Heart right ventricle (tissue), 16 donors: Measurements from ENCODE around the gene CPXM2. TPM values are rescaled to one million over a fixed set of nuclear protein-coding genes. Genes with fewer than 3 reads are reported as not detected.

Experiments used
- ATAC-seq, 8 donors: fragments of 200-7000 bp; cut with Tn5 transposase; one replicate each; pipeline ENCODE4 v1.9.1; 2020; ENCODE audit warnings: mild to moderate bottlenecking in 8 of 8, moderate library complexity in 8 of 8, moderate number of reproducible peaks in 1 of 8
- DNase-seq, 2 donors: peaks; one replicate each; pipeline ENCODE4 v3.0.0-alpha.2; 2020
- H3K27ac ChIP-seq, 10 donors: fragments of 200-600 bp; sonication (generic) in 2 of 10; one replicate each; pipeline versions ENCODE4 v1.5.0 to v1.8.0; 2020 to 2022; ENCODE audit warnings: mild to moderate bottlenecking in 3 of 10
- H3K27me3 ChIP-seq, 7 donors: fragments of 200-600 bp; one replicate each; pipeline ENCODE4 v1.8.0; 2021 to 2022; ENCODE audit warnings: mild to moderate bottlenecking in 2 of 7
- H3K36me3 ChIP-seq, 9 donors: fragments of 200-600 bp; sonication (generic) in 1 of 9; one replicate each; pipeline versions ENCODE4 v1.5.0 to v1.8.0; 2020 to 2022; ENCODE audit warnings: mild to moderate bottlenecking in 2 of 9
- H3K4me1 ChIP-seq, 9 donors: fragments of 200-600 bp; sonication (generic) in 1 of 9; one replicate each; pipeline versions ENCODE4 v1.5.0 to v1.8.0; 2020 to 2022; ENCODE audit warnings: mild to moderate bottlenecking in 4 of 9
- H3K4me3 ChIP-seq, 10 donors: fragments of 200-600 bp; sonication (generic) in 2 of 10; one replicate each; pipeline versions ENCODE4 v1.5.0 to v1.8.0; 2020 to 2022; ENCODE audit warnings: mild to moderate bottlenecking in 7 of 10, moderate library complexity in 2 of 10
- H3K9me3 ChIP-seq, 11 donors: fragments of 200-600 bp in 10 of 11; sonication (generic) in 2 of 11; one replicate each; pipeline versions ENCODE4 v1.5.0 to v1.8.0; 2013 to 2022; ENCODE audit warnings: mild to moderate bottlenecking in 2 of 11, control low read depth in 1 of 11, moderate library complexity in 1 of 11
- CTCF ChIP-seq, 9 donors: fragments of 200-600 bp; sonication (generic) in 2 of 9; IDR thresholded peaks; one replicate each; pipeline versions ENCODE4 v1.5.0 to v1.8.0; 2021 to 2022; ENCODE audit warnings: antibody characterized with exemption in 9 of 9, mild to moderate bottlenecking in 5 of 9, moderate library complexity in 1 of 9
- WGBS, 2 donors: extraction: QIAGEN DNeasy Blood & Tissue Kit; methylation state at CpG; one replicate each; pipeline ENCODE4 v1.1.7; 2013; ENCODE audit warnings: inconsistent platforms in 1 of 2; 5-methylcytosine and 5-hydroxymethylcytosine counted together
- intact Hi-C, 10 donors: fragments of 100-400 bp; cut with DNase I; formaldehyde crosslinking; loops; one replicate each; pipeline versions ENCODE4 v1.11.1 to v1.14.2; 2022
- polyA plus RNA-seq, 2 donors: library from polyadenylated mRNA; stranded (reverse); fragments of 200-250 nt; gene quantifications; one replicate each; pipeline ENCODE4 v1.2.3, GENCODE V29; 2013
- total RNA-seq, 10 donors: library from RNA; stranded (reverse); fragmentation: NEBNext Ultra II Directional in 3 of 10; extraction: Animal tissue kit (Norgen Biotek cat#: 25700) in 3 of 10; gene quantifications; one replicate each; pipeline versions ENCODE4 v1.2.1 to v1.2.4, GENCODE V29; 2021 to 2023
- donor health status: Arrhythmogenic right ventricular cardiomyopathy.
- donor health status: ischemic (EF 13 %, LVEDD 7.1; RV severe dilation, severe dysfunction).
- donor health status: healthy with polysubstance abuse.
- donor health status: DM: no; HTN: yes; CAD: no.
- donor health status: DM: no; HTN: no; CAD: no.
- donor health status: ischemic (EF 25% LVEDD 6.9; RV normal size, moderate dysfunction).
- donor health status: ischemic (EF 25% LVEDD 5.7; RV mildly dilated, moderate dysfunction).
- donor health status: healthy.
- donor health status: DM: yes; HTN: yes; CAD: no.
- donor health status: Ischemic cardiomyopathy.
- donor health status: ischemic (EF 35%, LVEDD 5.7; RV mildly dilated, moderate dysfunction).
- donor health status: nonischemic (EF 11% LVEDD 7.7; RV severe dilation, severe dysfunction).
- donor health status: DM: yes; HTN: yes; CAD: no.
- donor health status: PGD.
- donor health status: ischemic (EF 29% LVEDD 5.4; RV normal size, mild dysfunction).
- donor health status: nonischemic (EF 23%, LVEDD 6.1; RV moderate dilation, normal function).

CPXM2 gene
- total and polyA plus RNA-seq, 12 donors = 2.0 to 9.8 (median 3.8) TPM

GRCh38 chr10:123859653-123860050, 32.0 kb downstream of the CPXM2 start:
- DNase-seq (no peak), ATAC-seq (no peak)
- WGBS, 2 donors = 81 to 83% methylated on average over 10 of the region's 10 CpGs
- Histone ChIP-seq H3K27me3 (peaks cover 0 to 7% (median 0%) of the 10 kb centered on the region in 7 donors), H3K9me3 (no peaks in the 10 kb centered on the region), H3K36me3 (peaks cover 0 to 4% (median 0%) of the 10 kb centered on the region in 9 donors), H3K4me1 (no peaks in the 10 kb centered on the region), H3K27ac (no peak overlapping the region), H3K4me3 (no peak overlapping the region)
- intact Hi-C loops = no loop called here
- no peak for TF ChIP-seq CTCF (IDR thresholded peaks at IDR 0.05)

DNA sequence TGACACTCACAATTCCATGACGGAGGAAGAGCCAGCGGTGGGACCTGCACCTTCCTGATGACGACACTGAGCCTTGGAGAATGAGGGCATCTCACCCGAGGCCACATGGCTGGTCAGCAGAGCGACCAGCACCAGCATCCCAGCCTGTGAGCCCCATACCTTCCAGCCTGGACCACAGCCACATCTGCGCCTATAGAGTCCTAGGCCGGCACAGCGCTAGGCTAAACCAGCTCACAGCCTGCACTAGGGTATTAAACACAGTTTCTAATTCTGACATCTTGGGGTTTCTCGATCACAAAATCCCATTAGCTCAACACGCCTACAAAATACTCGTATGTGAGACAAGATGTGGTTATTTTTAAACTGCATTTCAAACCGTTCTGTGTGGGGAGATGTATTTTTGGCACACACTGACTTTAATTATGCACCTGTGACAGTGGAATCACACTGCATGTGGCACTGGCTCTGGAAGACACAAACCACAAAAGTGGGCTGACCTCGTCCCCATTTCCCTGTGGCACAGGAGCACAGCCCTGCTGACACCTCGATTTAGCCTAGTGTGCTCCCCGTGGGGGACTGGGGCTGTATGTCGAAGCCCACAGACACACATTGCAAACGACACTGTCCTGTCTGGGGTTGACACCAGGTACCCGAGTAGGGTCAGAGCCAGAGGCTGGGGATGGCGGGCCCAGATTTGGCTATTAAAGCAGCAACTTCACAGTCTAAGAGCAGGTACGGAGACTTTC, 32.5 kb downstream of the CPXM2 start:
- TF ChIP-seq CTCF (IDR thresholded peaks at IDR 0.05) = no peak
- Histone ChIP-seq H3K4me3 (no peak overlapping the region), H3K9me3 (no peaks in the 10 kb centered on the region), H3K27me3 (peaks cover 0 to 10% (median 0%) of the 10 kb centered on the region in 7 donors), H3K27ac (no peak overlapping the region), H3K4me1 (no peaks in the 10 kb centered on the region), H3K36me3 (peaks cover 0 to 4% (median 0%) of the 10 kb centered on the region in 9 donors)
- no peak for DNase-seq
- no peak for ATAC-seq
- intact Hi-C loops = no loop called here
- WGBS, 2 donors = 77 to 79% methylated on average over 20 of the region's 20 CpGs

DNA sequence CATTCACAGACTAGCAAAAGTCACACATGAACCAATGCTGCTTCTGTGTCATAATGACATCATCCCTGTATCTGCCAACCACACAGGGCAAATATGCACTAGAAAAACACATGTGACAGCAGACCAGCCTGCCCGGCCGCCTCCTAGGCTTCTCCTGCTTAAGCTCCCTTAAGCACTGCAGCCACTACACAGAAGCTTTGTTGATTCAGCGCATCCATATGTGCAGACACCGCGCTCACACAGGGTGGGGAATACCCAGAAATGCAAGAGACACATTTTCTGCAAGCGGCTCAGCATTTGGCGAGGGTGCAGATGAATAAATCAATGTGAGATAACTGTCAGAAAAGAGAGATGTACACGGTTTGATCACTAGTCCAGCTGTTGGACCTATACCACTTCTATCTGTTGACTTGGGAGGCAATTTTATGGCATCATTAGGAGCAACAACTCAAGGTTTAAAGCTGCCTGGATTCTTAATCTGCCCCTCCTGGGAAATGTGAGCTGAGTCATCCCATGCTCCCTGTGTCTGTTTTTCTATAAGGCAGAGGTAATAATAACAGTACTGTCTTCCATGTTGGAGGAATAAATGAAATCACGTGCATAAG, 33.4 kb downstream of the CPXM2 start:
- 67 to 74% methylated on average over 9 of the region's 9 CpGs for WGBS, 2 donors
- DNase-seq (no peak), ATAC-seq (no peak)
- H3K9me3 ChIP-seq = no peaks in the 10 kb centered on the region
- peaks cover 0 to 19% (median 0%) of the 10 kb centered on the region in 7 donors for H3K27me3 ChIP-seq
- TF ChIP-seq CTCF (IDR thresholded peaks at IDR 0.05) = no peak
- H3K27ac ChIP-seq = no peak overlapping the region
- H3K36me3 ChIP-seq = peaks cover 0 to 4% (median 0%) of the 10 kb centered on the region in 9 donors
- intact Hi-C loops = no loop called here
- no peak overlapping the region for H3K4me3 ChIP-seq
- H3K4me1 ChIP-seq = no peaks in the 10 kb centered on the region

DNA sequence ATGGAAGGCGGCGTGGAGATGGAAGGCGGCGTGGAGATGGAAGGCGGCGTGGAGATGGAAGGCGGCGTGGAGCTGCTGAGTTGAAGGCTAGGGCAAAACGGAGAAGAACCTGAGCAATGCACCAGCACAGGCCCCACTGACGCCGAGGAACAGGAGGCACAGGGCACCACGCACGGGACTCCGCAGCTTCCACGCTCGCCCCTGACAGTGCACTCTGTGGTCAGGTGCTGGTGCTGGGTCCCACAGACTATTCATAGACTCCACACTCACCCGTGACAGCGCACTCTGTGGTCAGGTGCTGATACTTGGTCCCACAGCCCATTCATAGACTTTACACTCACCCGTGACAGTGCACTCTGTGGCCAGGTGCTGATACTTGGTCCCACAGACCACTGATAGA, 34.0 kb downstream of the CPXM2 start:
- WGBS, 2 donors = 93 to 96% methylated on average over 19 of the region's 19 CpGs
- peaks cover 0 to 19% (median 0%) of the 10 kb centered on the region in 7 donors for H3K27me3 ChIP-seq
- intact Hi-C loops = no loop called here

More for the DNA sequence above, 34.0 kb downstream of the CPXM2 start:
- DNase-seq (no peak), ATAC-seq (no peak)
- no peaks in the 10 kb centered on the region for H3K4me1 ChIP-seq
- no peak overlapping the region for H3K27ac ChIP-seq
- TF ChIP-seq CTCF (IDR thresholded peaks at IDR 0.05) = no peak
- peaks cover 0 to 4% (median 0%) of the 10 kb centered on the region in 9 donors for H3K36me3 ChIP-seq
- no peaks in the 10 kb centered on the region for H3K9me3 ChIP-seq
- H3K4me3 ChIP-seq = no peak overlapping the region
